B cell (primary cell): ENCODE measurements around the gene MSGN1. TPM values are rescaled to one million over a fixed set of nuclear protein-coding genes. Genes with fewer than 3 reads are reported as not detected.

Experiments used
- ATAC-seq: fragments of 200-7000 bp; cut with Tn5 transposase; one replicate; pipeline ENCODE4 v1.10.0; 2021; ENCODE audit warnings: low read depth, mild to moderate bottlenecking, moderate number of reproducible peaks, moderate library complexity
- CTCF ChIA-PET: fragments of 350-600 bp; sonication (Branson Sonifier 250); formaldehyde crosslinking; loops from one replicate; lab custom pipeline; 2021; ENCODE audit warnings: antibody characterized with exemption, inconsistent platforms; lab: Charles Lee
- POLR2A ChIA-PET: fragments of 350-600 bp; sonication (Branson Sonifier 250); formaldehyde crosslinking; loops from one replicate; lab custom pipeline; 2021; ENCODE audit warnings: antibody characterized with exemption; lab: Charles Lee
- DNase-seq: peaks from one replicate; pipeline ENCODE4 v3.0.0; 2013
- H2AFZ ChIP-seq: 2 replicates; pipeline ENCODE4 v1.6.1; 2012; ENCODE audit warnings: mild to moderate bottlenecking, low read depth, low read length; ENCODE audit not compliant: insufficient read depth, poor library complexity, severe bottlenecking
- H3K27ac ChIP-seq, 2 donors: 1 replicate in 1 of 2; 2 replicates in 1 of 2; pipeline ENCODE4 v1.5.1; 2012 to 2013; ENCODE audit warnings: low read length in 2 of 2, mild to moderate bottlenecking in 2 of 2, moderate library complexity in 1 of 2
- H3K27me3 ChIP-seq, 4 experiments: fragments of 200-600 bp in 1 of 4; sonication (generic) in 1 of 4; replicated peaks in 1 of 4; 1 replicate in 2 of 4; 2 replicates in 2 of 4; pipeline versions ENCODE4 v1.6.1 to v1.7.0; 2013 to 2016; ENCODE audit warnings: low read length in 3 of 4, mild to moderate bottlenecking in 2 of 4, mixed read lengths in 1 of 4, moderate library complexity in 1 of 4; ENCODE audit not compliant: insufficient read depth in 4 of 4, control insufficient read depth in 3 of 4; ENCODE audit errors: control extremely low read depth in 1 of 4
- H3K36me3 ChIP-seq, 2 experiments: replicated peaks in 1 of 2; 1 replicate in 1 of 2; 2 replicates in 1 of 2; pipeline versions ENCODE4 v1.6.1 to v1.7.1; 2013; ENCODE audit warnings: low read length in 1 of 2; ENCODE audit not compliant: insufficient read depth in 2 of 2, control insufficient read depth in 1 of 2; ENCODE audit errors: control extremely low read depth in 1 of 2, extremely low read depth in 1 of 2
- H3K4me1 ChIP-seq, 2 donors: fragments of 200-600 bp in 1 of 2; sonication (generic) in 1 of 2; 1 replicate in 1 of 2; 2 replicates in 1 of 2; pipeline versions ENCODE4 v1.5.1 to v1.6.1; 2013 to 2017; ENCODE audit warnings: low read length in 2 of 2; ENCODE audit not compliant: control insufficient read depth in 2 of 2, insufficient read depth in 2 of 2
- H3K4me2 ChIP-seq: replicated peaks from 2 replicates; pipeline ENCODE3; 2012; ENCODE audit warnings: mild to moderate bottlenecking, low read depth, low read length; ENCODE audit not compliant: poor library complexity, severe bottlenecking
- H3K4me3 ChIP-seq, 5 experiments: fragments of 200-600 bp in 1 of 5; sonication (generic) in 1 of 5; 1 replicate in 3 of 5; 2 replicates in 2 of 5; pipeline versions ENCODE4 v1.5.1 to v1.7.0; 2011 to 2016; ENCODE audit warnings: low read length in 4 of 5, mild to moderate bottlenecking in 4 of 5, low read depth in 2 of 5, control low read depth in 1 of 5, moderate library complexity in 1 of 5; ENCODE audit not compliant: insufficient read depth in 1 of 5; ENCODE audit errors: control extremely low read depth in 1 of 5, extremely low read depth in 1 of 5
- H3K79me2 ChIP-seq: fragments of 200-600 bp; sonication (generic); one replicate; pipeline ENCODE4 v1.6.0; 2016; ENCODE audit warnings: low read length; ENCODE audit not compliant: control insufficient read depth, insufficient read depth
- H3K9ac ChIP-seq: fragments of 200-600 bp; sonication (generic); 2 replicates; pipeline ENCODE4 v1.6.1; 2017; ENCODE audit warnings: mild to moderate bottlenecking, low read length, moderate library complexity
- H3K9me3 ChIP-seq, 3 donors: one replicate each; pipeline versions ENCODE4 v1.6.1 to v1.7.1; 2013; ENCODE audit warnings: low read length in 2 of 3; ENCODE audit not compliant: control insufficient read depth in 2 of 3, insufficient read depth in 1 of 3; ENCODE audit errors: control extremely low read depth in 1 of 3
- H4K20me1 ChIP-seq: 2 replicates; pipeline ENCODE4 v1.6.0; 2012; ENCODE audit warnings: mild to moderate bottlenecking, low read length; ENCODE audit not compliant: insufficient read depth, control insufficient read depth, poor library complexity, severe bottlenecking
- H3K27ac Mint-ChIP-seq: one replicate; pipeline ENCODE4 v1.8.0; 2021; ENCODE audit warnings: mixed read lengths
- H3K27me3 Mint-ChIP-seq: one replicate; pipeline ENCODE4 v1.8.0; 2021; ENCODE audit warnings: mixed read lengths
- H3K4me1 Mint-ChIP-seq: one replicate; pipeline ENCODE4 v1.8.0; 2021; ENCODE audit warnings: mixed read lengths
- H3K4me3 Mint-ChIP-seq: one replicate; pipeline ENCODE4 v1.8.0; 2021; ENCODE audit warnings: mixed read lengths
- H3K9me3 Mint-ChIP-seq: one replicate; pipeline ENCODE4 v1.8.0; 2022; ENCODE audit warnings: mixed read lengths; ENCODE audit not compliant: insufficient read depth
- EZH2 ChIP-seq: IDR thresholded peaks from 2 replicates; pipeline ENCODE4 v1.6.1; 2012; ENCODE audit warnings: borderline replicate concordance, low read depth, mild to moderate bottlenecking, moderate library complexity, low read length; ENCODE audit not compliant: insufficient read depth, poor library complexity, severe bottlenecking
- WGBS: methylation state at CpG from one replicate; pipeline ENCODE4 v1.1.5; 2013; ENCODE audit warnings: missing lambda C conversion rate; ENCODE audit not compliant: insufficient coverage; 5-methylcytosine and 5-hydroxymethylcytosine counted together
- intact Hi-C: fragments of 100-400 bp; cut with micrococcal nuclease; formaldehyde crosslinking; loops from one replicate; pipeline ENCODE4 v1.10.0; 2022
- polyA plus RNA-seq: library from polyadenylated mRNA; depleted of rRNA; stranded (reverse); fragments of >200 nt; gene quantifications from 2 replicates; pipeline ENCODE4 v1.2.3, GENCODE V29; 2012
- total RNA-seq, 2 donors: library from RNA; stranded (reverse); fragments of 120-200 nt in 1 of 2; gene quantifications; 1 replicate in 1 of 2; 2 replicates in 1 of 2; pipeline versions ENCODE4 v1.2.3 to v1.2.4, GENCODE V29; 2013 to 2022
- TF ChIP-seq, protein P1 (sequence below): fragments of 200-600 bp; IDR thresholded peaks from one replicate; pipeline ENCODE4 v1.8.0; 2022; ENCODE audit warnings: antibody characterized with exemption, mild to moderate bottlenecking

The MSGN1 gene
- total and polyA plus RNA-seq, 2 donors (not counting 1 experiment from before 2014, with no cell fraction given) = not detected

- intact Hi-C loops = loop anchor here (5.0 kb wide), 1 partner anchor 34 kb away; no protein-coding TSS in a partner anchor
- ATAC-seq = no peak
These were observed 4.8 kb downstream of the MSGN1 start for GRCh38 chr2:17821080-17821479.

More at GRCh38 chr2:17821080-17821479, 4.8 kb downstream of the MSGN1 start:
- TF ChIP-seq, protein P1, sequence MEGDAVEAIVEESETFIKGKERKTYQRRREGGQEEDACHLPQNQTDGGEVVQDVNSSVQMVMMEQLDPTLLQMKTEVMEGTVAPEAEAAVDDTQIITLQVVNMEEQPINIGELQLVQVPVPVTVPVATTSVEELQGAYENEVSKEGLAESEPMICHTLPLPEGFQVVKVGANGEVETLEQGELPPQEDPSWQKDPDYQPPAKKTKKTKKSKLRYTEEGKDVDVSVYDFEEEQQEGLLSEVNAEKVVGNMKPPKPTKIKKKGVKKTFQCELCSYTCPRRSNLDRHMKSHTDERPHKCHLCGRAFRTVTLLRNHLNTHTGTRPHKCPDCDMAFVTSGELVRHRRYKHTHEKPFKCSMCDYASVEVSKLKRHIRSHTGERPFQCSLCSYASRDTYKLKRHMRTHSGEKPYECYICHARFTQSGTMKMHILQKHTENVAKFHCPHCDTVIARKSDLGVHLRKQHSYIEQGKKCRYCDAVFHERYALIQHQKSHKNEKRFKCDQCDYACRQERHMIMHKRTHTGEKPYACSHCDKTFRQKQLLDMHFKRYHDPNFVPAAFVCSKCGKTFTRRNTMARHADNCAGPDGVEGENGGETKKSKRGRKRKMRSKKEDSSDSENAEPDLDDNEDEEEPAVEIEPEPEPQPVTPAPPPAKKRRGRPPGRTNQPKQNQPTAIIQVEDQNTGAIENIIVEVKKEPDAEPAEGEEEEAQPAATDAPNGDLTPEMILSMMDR = no peak
- TF ChIP-seq EZH2 = no peak
- no peaks in the 10 kb centered on the region for H3K27me3 Mint-ChIP-seq
- ChIA-PET CTCF (interaction anchor here (1.0 to 4.8 kb wide), 5 partner anchors 10 to 102 kb away, joined by 6 to 23 read pairs (median 11); no protein-coding TSS in a partner anchor), POLR2A (interaction anchor here (1.7 to 1.8 kb wide), 2 partner anchors 16 to 68 kb away, joined by 5 to 7 read pairs; partner anchors contain the start of genes GEN1 and SMC6)
- 88% methylated on average over 3 of the region's 3 CpGs for WGBS
- Histone ChIP-seq H3K9ac (no peak overlapping the region), H3K9me3 (peaks cover 0 to 4% (median 0%) of the 10 kb centered on the region in 3 donors), H3K79me2 (no peaks in the 10 kb centered on the region), H3K4me2 (peak overlapping the region; percentile 47), H3K4me1 (peaks cover 46 to 47% of the 10 kb centered on the region in 2 donors), H2AFZ (peak overlapping the region; percentile 61), H3K27me3 (no peaks in the 10 kb centered on the region), H3K27ac (peak overlapping the region; percentile 63 to 79), H3K36me3 (no peaks in the 10 kb centered on the region), H4K20me1 (no peaks in the 10 kb centered on the region), H3K4me3 (no peak overlapping the region)
- peaks cover 66% of the 10 kb centered on the region for H3K4me1 Mint-ChIP-seq
- no peaks in the 10 kb centered on the region for H3K9me3 Mint-ChIP-seq
- H3K4me3 Mint-ChIP-seq = no peak overlapping the region
- H3K27ac Mint-ChIP-seq = peak overlapping the region; percentile 78
- DNase-seq = no peak
